Measurements from ENCODE around the gene CAPN15.

DNA sequence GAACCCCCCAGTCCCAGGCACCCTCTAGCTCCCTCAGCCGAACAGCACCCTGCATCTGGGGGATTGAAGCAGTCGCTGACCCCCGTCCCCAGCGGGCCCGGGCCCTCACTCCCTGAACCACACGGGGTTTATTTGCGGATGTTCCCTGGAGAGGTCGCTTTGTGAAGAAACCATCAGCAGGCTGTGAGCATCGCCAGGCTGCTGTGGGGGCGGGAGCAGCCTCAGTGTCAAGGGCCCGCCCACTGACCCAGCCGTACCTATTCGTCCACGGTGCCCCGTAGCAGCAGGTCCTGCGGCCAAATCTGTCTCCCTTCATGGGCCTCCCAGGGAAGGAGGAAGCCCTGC, 55.9 kb downstream of the CAPN15 start:
- TF ChIP-seq, protein P1, sequence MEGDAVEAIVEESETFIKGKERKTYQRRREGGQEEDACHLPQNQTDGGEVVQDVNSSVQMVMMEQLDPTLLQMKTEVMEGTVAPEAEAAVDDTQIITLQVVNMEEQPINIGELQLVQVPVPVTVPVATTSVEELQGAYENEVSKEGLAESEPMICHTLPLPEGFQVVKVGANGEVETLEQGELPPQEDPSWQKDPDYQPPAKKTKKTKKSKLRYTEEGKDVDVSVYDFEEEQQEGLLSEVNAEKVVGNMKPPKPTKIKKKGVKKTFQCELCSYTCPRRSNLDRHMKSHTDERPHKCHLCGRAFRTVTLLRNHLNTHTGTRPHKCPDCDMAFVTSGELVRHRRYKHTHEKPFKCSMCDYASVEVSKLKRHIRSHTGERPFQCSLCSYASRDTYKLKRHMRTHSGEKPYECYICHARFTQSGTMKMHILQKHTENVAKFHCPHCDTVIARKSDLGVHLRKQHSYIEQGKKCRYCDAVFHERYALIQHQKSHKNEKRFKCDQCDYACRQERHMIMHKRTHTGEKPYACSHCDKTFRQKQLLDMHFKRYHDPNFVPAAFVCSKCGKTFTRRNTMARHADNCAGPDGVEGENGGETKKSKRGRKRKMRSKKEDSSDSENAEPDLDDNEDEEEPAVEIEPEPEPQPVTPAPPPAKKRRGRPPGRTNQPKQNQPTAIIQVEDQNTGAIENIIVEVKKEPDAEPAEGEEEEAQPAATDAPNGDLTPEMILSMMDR (conservative IDR thresholded peaks at IDR 0.05; ENCODE audit: low read depth, low read length): no peak
- TF ChIP-seq EZH2 (IDR thresholded peaks at IDR 0.05; ENCODE audit: borderline replicate concordance, low read depth, low read length, poor library complexity, severe bottlenecking): no peak

Data from A673 (cell line).